Prostate gland (tissue), 2 donors: Measurements from ENCODE around the gene RIMKLA.

Experiments
- CTCF ChIP-seq, 4 experiments: fragments of 200-600 bp in 2 of 4; fragments of 450-650 bp in 2 of 4; sonication (generic) in 2 of 4; IDR thresholded peaks; 1 replicate in 3 of 4; 2 replicates in 1 of 4; pipeline ENCODE4 v1.5.1; 2016 to 2019; ENCODE audit warnings: antibody characterized with exemption in 4 of 4, mild to moderate bottlenecking in 2 of 4, moderate library complexity in 2 of 4
- POLR2A ChIP-seq: fragments of 450-650 bp; IDR thresholded peaks from one replicate; pipeline ENCODE4 v1.6.1; 2016; ENCODE audit warnings: antibody characterized with exemption, mild to moderate bottlenecking
- POLR2AphosphoS5 ChIP-seq: sonication (generic); formaldehyde crosslinking; IDR thresholded peaks from one replicate; pipeline ENCODE4 v1.6.1; 2017; ENCODE audit warnings: antibody characterized with exemption

- TF ChIP-seq CTCF (IDR thresholded peaks at IDR 0.05) (no peak), POLR2A (no peak), POLR2AphosphoS5 (no peak)
Observed at GRCh38 chr1:42461196-42461595, 80.6 kb downstream of the RIMKLA start.
